Colonic mucosa (tissue), 4 donors: ENCODE results near the gene TIMM17B. TPM values are rescaled to one million over a fixed set of nuclear protein-coding genes. Genes with fewer than 3 reads are reported as not detected.

Source experiments
- DNase-seq: peaks from one replicate; pipeline ENCODE4 v3.0.0-alpha.2; 2020
- H3K27ac ChIP-seq: fragments of 200-600 bp; one replicate; pipeline ENCODE4 v1.8.0; 2021
- H3K27me3 ChIP-seq: fragments of 200-600 bp; one replicate; pipeline ENCODE4 v1.8.0; 2021
- H3K36me3 ChIP-seq: fragments of 200-600 bp; one replicate; pipeline ENCODE4 v1.8.0; 2021
- H3K4me1 ChIP-seq: fragments of 200-600 bp; one replicate; pipeline ENCODE4 v1.8.0; 2021; ENCODE audit warnings: mild to moderate bottlenecking
- H3K4me3 ChIP-seq: fragments of 200-600 bp; one replicate; pipeline ENCODE4 v1.8.0; 2021
- H3K9ac ChIP-seq, 2 donors: one replicate each; pipeline ENCODE4 v1.7.0; 2013; ENCODE audit warnings: control low read depth in 2 of 2, low read depth in 2 of 2, low read length in 2 of 2
- H3K9me3 ChIP-seq: fragments of 200-600 bp; one replicate; pipeline ENCODE4 v1.8.0; 2021
- intact Hi-C: fragments of 100-400 bp; cut with DNase I; formaldehyde crosslinking; loops from one replicate; pipeline ENCODE4 v1.14.1; 2022
- total RNA-seq, 2 donors: library from RNA; stranded (reverse); fragmentation: NEBNext Ultra II Directional in 1 of 2; extraction: Animal tissue kit (Norgen Biotek cat#: 25700) in 1 of 2; gene quantifications; one replicate each; pipeline ENCODE4 v1.2.1, GENCODE V29; 2021
- TF ChIP-seq, protein P1 (sequence below): fragments of 200-600 bp; IDR thresholded peaks from one replicate; pipeline ENCODE4 v1.8.0; 2022; ENCODE audit warnings: antibody characterized with exemption, mild to moderate bottlenecking
- donor health status: healthy.
- donor health status: DM: no; HTN: no; CAD: no.
- donor health status: DM: no; HTN: no; CAD: no.

Gene TIMM17B
- total RNA-seq, 2 donors from 2014 or later = 48.8 to 91.0 TPM

DNA sequence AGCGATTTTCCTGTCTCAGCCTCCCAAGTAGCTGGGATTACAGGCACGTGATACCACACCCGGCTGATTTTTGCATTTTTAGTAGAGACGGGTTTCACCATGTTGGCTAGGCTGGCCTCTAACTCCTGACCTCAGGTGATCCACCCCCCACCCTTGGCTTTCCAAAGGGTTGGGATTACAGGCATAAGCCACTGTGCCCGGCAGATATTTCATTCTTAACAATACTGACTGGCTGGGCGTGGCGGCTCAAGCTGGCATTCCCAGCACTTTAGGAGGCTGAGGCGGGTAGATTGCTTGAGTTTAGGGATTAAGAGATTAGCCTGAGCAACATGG lies 1.5 kb upstream of the TIMM17B start:
- DNase-seq = no peak
- no peak overlapping the region for H3K4me3 ChIP-seq
- H3K9me3 ChIP-seq = no peaks in the 10 kb centered on the region
- TF ChIP-seq, protein P1, sequence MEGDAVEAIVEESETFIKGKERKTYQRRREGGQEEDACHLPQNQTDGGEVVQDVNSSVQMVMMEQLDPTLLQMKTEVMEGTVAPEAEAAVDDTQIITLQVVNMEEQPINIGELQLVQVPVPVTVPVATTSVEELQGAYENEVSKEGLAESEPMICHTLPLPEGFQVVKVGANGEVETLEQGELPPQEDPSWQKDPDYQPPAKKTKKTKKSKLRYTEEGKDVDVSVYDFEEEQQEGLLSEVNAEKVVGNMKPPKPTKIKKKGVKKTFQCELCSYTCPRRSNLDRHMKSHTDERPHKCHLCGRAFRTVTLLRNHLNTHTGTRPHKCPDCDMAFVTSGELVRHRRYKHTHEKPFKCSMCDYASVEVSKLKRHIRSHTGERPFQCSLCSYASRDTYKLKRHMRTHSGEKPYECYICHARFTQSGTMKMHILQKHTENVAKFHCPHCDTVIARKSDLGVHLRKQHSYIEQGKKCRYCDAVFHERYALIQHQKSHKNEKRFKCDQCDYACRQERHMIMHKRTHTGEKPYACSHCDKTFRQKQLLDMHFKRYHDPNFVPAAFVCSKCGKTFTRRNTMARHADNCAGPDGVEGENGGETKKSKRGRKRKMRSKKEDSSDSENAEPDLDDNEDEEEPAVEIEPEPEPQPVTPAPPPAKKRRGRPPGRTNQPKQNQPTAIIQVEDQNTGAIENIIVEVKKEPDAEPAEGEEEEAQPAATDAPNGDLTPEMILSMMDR = no peak
- H3K9ac ChIP-seq = no peak overlapping the region
- no peaks in the 10 kb centered on the region for H3K36me3 ChIP-seq
- H3K27ac ChIP-seq = no peak overlapping the region
- H3K27me3 ChIP-seq = no peaks in the 10 kb centered on the region
- intact Hi-C loops = no loop called here
- no peaks in the 10 kb centered on the region for H3K4me1 ChIP-seq

DNA sequence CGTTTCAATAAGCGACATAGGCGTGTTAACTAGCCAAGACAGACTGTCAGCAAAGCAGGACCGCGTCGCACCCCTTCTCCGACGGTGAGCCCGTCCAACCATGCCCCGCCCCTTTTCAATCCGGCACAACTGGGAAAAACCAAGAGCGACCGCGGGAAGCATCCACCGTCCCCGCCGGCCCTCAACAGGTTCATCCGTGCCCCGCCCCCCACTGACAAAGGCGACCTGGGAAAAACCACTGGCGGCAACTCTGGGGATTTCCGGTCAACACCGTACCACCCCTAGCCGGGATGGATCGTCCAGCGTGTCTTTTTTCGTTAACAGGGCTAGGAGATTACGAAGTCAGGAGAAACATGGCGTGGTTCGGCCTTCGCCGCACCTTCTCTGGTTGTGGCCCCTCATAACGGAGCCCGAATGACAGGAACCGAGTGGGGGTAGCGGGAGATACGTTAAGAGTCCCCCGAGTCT lies 377 bp downstream of the TIMM17B start:
- DNase-seq = peak; percentile 81
- H3K4me3 ChIP-seq = peak overlapping the region; percentile 57
- no peaks in the 10 kb centered on the region for H3K4me1 ChIP-seq
- no peaks in the 10 kb centered on the region for H3K36me3 ChIP-seq
- peak overlapping the region; percentile 75 to 87 for H3K9ac ChIP-seq
- TF ChIP-seq, protein P1 = no peak
- no peaks in the 10 kb centered on the region for H3K27me3 ChIP-seq
- intact Hi-C loops = no loop called here
- H3K27ac ChIP-seq = peak overlapping the region; percentile 92
- H3K9me3 ChIP-seq = no peaks in the 10 kb centered on the region

DNA sequence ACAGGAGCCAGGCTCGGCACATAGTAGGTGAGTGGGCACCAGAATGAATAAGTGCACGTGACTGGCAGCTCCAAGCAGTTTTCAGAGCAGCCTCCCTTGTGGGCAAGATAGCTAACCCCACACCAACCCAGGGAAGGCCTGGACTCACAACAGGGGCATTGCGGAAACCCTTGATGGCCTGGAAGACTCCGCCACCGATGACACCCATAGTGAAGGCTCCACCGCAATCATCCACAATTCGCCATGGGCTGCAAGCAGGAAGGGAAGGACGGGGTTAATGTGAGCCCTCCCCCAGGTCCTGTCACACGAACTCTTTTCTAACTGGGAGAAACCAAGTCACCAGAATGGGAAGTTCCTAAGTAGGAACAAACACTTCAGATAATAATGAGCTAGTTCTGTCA lies 957 bp downstream of the TIMM17B start:
- intact Hi-C loops = no loop called here

DNA sequence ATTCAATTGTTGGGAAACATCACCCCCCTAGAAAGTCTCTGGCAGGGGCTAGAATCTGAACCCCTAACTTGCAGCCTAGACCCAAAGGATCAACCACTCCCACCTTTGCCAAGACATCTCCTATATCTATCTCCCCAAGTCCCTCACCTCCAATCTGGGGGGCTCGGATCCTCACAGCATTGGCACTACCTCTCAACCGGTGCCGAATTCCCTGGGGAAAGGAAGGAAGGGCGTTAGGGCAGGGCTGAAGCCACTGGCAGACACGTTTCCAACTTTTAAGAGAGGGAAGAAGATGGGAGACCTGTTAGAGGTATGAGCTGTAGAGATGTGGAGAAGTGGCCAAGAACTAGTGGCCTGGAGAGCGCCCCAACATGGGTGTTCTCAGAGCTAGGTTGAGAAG lies 2.7 kb downstream of the TIMM17B start:
- H3K9ac ChIP-seq = no peak overlapping the region
- no peak overlapping the region for H3K4me3 ChIP-seq
- no peaks in the 10 kb centered on the region for H3K27me3 ChIP-seq
- intact Hi-C loops = no loop called here
- no peaks in the 10 kb centered on the region for H3K4me1 ChIP-seq
- no peak for DNase-seq
- TF ChIP-seq, protein P1 = no peak
- H3K27ac ChIP-seq = no peak overlapping the region
- no peaks in the 10 kb centered on the region for H3K9me3 ChIP-seq
- H3K36me3 ChIP-seq = no peaks in the 10 kb centered on the region

More for the DNA sequence above, 957 bp downstream of the TIMM17B start:
- Histone ChIP-seq H3K27ac (peak overlapping the region; percentile 92), H3K9me3 (no peaks in the 10 kb centered on the region), H3K4me3 (peak overlapping the region; percentile 57), H3K9ac (peak overlapping the region in 1 of 2 donors; percentile 87), H3K36me3 (no peaks in the 10 kb centered on the region), H3K27me3 (no peaks in the 10 kb centered on the region), H3K4me1 (no peaks in the 10 kb centered on the region)
- TF ChIP-seq, protein P1 = no peak
- DNase-seq = no peak

DNA sequence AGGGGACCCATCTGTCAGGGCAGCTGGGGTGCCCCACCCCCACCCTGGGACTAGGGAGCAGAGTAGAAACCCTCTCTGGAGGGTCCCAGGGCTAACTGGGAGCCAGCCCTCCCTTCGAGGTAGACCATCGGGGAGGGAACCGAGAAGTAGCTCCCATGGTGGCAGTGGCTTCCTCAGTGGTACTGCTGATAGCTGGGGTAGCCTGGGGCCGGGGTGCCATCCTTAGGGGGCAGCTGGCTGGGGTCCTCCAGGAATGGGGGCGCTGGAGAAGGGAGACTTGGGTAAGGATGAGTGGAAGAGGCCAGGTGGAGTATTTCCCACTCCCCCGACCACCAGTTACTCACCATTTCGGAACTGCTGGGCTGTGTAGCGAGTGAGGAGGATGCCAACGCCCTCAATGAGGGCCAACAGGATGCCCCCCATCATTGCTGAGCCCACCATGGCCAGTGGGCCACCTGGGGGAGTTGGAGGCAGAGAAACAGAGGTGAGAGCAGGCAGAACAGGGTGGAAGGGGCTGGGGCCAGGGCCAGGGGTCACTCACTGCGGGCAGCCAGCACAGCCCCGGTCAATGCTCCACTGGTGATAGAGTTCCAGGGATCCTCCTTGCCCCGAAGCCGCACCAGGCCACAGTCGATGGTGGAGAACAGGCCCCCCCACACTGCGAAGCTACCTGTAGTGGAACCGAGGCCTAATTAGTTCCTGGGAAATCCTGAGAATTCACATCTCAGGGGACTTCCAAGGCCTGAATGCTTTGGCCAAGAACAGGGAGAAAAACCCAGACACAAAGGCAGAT lies 3.8 kb downstream of the TIMM17B start:
- no peaks in the 10 kb centered on the region for H3K36me3 ChIP-seq
- DNase-seq = no peak
- H3K27ac ChIP-seq = no peak overlapping the region
- no peaks in the 10 kb centered on the region for H3K9me3 ChIP-seq
- H3K9ac ChIP-seq = no peak overlapping the region
- H3K4me1 ChIP-seq = no peaks in the 10 kb centered on the region
- TF ChIP-seq, protein P1 = no peak
- H3K4me3 ChIP-seq = no peak overlapping the region
- H3K27me3 ChIP-seq = no peaks in the 10 kb centered on the region
- intact Hi-C loops = no loop called here
